Activated naive CD4-positive, alpha-beta T cell treated with anti-CD3 and anti-CD28 coated beads, Interleukin-2, amount 50 U/mL, for 16 hours (primary cell): ENCODE data around the gene RCOR1.
"Not testable (repeated sequence)": the region's sequence is repeated elsewhere in the genome, so short reads cannot be mapped to it uniquely, and the experiment has no call there.

Source experiments
- DNase-seq: peaks from one replicate; pipeline ENCODE4 v3.0.0-alpha.2; 2020

The RCOR1 gene

DNA sequence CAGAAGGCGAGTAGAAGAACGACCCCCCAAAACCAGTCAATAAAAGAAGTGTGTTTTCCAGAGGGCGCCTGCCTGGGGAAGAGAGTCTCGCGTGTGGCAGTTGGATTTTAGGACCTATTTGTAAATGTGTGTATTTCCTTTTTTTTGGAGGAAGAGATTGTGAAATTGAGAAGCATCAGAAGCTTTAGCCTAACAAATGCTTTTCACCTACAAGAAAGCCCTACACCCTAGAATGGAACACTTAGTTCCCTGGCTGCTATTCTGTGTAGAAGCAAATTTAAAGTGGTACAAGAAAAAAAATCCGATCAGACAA is 1.3 kb downstream of the RCOR1 start:
- DNase-seq: no peak

DNA sequence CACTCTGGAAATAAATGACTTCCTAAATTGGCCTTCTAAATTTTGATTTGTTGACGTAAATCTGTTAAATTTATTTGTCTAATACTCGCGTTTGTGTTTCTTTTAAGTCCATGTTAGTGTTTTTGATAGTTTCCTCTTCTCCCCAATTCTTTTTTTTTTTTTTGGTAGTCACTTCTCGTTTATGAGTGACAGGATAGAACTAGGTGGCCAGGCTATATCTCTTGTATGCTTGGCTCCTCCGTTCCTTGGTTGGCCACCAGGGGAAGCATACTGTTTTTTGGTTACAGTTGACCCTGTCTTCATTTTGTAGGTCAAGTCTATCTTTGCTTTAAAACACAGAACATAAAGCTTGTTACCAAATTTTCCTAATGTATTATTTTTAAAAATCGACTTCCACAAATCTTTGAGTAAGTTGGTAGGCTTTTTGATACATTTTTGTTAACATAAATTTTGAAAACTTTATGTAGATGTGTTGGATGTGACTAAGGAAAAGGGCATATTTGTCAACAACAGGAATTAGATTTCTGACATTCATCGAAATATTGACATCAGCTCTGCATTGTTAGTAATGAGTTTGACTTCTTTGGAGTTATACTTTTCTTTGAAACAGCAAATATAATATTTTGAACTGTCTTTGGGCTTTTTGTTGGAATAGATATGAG is 2.2 kb downstream of the RCOR1 start:
- peak; percentile 59 for DNase-seq

DNA sequence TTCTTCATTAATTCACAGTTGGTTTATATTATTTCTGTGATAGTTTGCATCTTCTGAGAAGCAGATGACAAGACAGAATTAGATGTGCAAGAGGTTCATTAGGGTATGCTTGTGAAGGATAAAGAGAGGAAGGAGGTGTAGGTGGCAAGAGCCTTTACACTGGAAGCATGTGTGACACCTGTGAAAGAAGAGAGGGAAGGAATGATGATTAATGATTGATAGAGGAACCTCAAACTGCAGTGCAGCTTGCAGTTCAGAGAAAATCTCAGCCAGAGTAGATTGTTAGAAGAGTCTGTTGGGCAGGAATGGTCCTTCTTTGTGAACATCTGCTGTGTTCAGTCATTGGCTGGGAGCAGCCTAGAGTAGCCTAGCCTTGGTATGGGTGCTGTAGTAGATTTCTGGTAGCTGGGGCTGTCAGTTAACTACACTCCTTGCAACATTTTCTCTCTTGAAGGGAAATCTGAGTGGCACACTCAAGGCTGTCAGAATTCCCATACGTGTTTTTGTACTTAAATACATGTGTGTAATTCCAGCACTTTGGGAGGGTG is 9.0 kb downstream of the RCOR1 start:
- DNase-seq: no peak

DNA sequence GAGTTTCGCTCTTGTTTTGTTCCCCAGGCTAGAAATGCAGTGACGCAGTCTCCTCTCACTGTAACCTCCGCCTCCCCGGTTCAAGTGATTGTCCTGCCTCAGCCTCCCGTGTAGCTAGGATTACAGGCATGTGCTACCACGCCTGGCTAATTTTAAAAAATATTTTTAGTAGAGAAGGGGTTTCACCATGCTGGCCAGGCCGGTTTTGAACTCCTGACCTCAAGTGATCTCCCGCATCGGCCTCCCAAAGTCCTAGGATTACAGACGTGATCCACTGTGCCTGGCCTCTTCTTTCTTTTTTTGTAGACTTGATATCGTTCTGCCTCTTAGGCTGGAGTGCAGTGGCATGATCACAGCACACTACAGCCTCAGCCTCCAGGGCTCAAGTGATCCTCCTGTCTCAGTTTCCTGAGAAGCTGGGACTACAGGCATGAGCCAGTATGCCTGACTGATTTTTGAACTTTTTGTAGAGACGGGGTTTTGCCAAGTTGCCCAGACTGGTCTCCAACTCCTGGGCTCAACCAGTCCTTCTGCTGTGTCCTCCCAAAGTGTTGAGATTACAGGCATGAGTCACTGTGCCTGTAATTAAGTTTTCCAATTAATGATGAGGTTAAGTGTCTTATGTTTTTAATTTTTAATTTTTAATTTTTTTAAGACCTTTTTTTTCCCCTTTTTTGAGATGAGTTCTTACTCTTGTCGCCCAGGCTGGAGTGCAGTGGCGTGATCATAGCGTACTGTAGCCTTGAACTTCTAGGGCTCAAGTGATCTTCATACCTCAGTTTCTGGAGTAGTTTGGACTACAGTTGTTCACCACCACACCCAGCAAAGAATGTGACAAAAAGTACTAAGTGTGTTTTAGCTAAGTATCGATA is 10.2 kb downstream of the RCOR1 start:
- no peak for DNase-seq

DNA sequence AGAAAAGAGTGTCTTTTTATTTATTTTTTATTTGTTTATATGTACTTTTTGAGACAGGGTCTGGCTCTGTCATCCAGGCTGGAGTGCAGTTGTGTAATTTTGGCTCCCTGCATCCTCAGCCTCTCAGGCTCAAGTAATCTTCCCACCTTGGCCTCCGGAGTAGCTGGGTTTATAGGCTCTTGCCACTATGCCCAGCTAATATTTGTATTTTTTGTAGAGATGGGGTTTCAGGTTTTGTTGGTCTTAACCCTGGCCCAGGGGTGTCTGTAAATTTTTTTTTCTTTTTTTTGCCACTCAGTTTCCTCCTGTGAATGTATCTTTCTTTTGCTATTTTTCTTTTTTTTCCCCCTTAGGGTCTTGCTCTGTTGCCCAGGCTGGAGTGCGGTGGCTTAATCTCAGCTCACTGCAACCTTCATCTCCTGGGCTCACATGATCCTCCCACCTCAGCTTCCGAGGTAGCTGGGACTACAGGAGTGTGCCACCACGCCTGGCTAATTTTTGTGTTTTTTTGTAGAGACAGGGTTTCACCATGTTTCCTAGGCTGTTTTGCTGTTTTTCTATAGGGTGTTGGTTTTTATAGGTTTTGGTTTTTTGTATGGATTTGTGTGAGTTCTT is 11.0 kb downstream of the RCOR1 start:
- DNase-seq: no peak

DNA sequence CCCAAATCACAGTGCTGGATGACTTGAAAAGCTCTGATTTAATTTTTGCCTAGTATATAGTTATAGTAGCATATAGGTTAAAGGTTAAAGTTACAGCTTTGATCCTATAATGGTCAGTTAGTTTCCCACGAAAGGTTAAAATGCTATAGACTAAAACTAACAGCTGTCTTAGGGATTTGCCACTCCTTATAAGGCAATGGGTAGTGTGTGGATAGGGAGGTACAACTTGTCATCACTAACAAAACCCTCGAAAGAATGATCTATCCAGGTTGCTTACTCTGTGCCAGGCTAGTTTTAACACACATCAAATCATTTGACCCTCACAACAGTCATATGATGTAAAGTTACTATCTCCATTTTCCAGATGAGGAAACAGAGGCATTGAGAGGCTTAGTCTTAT is 11.7 kb downstream of the RCOR1 start:
- no peak for DNase-seq

DNA sequence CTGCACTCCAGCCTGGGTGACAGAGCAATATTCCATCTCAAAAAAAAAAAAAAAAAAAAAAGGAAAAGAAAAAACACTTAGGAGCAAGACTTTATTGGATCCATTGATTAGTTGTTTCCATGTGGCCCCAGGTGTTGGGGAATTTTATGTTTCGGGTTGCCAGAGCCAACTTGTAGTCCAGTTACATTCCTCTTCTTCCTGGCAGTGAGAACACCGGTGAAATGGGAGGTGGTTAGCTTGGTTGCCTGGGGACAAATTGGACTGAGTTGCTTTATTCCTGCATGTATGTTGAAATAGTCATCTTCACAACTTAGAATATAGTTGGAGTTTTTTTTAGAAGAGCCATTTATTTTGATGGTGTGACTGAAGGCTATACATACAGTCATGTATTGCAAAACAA is 12.6 kb downstream of the RCOR1 start:
- no peak for DNase-seq

DNA sequence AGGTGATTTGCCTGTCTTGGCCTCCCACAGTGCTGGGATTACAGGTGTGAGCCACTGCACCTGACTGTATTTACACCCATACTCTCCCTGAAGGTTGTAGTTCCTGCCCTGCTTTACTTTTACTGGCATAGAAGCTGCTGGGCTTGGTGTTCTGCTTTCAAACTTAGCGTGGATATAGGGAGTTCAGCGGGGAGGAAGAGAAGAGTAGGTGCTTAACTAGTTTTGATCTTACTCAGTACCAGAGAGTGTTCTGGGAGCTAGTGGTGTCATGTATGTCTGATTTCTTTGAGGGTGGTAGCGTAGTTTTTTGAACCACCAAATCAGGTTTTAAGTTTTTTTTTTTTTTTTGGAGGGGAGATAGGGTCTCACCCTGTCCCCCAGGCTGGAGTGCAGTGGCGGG is 13.8 kb downstream of the RCOR1 start:
- no peak for DNase-seq

DNA sequence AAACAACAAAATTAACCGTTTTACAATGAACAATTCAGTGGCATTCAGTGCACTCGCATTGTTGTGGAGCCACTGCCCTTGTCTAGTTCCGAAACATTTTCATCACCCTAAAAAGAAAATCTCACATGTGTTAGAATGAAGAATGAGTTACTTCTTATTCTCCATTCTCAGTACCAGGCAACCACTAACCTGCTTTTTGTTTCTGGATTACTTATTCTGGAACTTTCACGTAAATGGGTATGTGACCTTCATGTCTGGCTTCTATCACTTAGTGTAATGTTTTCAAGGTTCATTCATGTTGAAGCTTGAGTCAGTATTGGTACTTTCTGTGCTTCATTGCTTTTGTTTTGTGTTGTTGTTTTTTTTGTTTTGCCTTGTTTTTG is 15.6 kb downstream of the RCOR1 start:
- no peak for DNase-seq

DNA sequence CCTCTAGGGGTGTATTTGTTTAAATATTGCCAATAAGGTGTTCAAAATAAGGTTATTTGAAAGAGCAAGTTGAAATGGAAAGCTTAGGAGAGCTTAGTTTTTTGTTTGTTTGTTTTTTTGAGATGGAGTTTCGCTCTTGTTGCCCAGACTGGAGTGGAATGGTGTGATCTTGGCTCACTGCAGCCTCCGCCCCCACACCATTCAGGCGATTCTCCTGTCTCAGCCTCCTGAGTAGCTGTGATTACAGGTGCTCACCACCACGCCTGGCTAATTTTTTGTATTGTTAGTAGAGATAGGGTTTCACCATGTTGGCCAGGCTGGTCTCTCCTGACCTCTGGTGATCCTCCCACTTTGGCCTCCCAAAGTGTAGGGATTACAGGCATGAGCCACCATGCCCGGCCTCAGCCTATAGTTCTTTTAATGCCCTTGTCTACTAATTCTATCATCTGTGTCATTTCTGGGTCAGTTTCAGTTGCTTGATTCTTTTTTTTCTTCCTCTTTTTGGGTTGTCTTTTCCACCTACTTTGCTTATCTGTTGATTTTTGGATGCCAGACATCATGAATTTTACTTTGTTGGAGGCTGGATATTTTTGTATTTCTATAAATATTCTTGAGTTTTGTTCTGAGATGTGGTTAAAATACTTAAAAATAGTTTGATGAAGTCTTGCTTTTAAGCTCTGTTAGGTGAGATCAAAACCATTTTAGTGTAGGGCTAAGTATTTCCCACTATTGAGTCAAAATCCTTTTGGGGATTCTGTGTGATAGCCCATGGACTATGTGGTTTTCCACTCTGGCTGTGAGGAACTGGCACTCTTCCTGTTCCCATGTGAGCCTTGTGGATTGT is 18.7 kb downstream of the RCOR1 start:
- no peak for DNase-seq

DNA sequence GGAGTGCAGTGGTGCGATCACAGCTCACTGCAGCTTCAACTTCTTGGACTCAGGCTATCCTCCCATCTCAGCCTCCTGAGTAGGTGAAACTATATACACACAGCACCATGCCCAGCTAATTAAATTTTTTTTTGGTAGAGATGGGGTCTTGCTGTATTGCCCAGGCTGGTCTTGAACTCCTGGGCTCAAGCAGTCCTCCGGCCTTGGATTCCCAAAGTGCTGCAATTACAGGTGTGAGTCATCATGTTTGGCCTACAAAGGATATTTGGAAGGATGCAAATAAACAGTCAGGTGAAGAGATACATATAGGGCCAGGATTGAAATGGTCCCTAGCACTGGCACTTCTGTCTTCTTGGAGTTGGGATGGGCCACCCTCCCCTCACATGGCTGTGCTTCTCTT is 23.9 kb downstream of the RCOR1 start:
- no peak for DNase-seq

DNA sequence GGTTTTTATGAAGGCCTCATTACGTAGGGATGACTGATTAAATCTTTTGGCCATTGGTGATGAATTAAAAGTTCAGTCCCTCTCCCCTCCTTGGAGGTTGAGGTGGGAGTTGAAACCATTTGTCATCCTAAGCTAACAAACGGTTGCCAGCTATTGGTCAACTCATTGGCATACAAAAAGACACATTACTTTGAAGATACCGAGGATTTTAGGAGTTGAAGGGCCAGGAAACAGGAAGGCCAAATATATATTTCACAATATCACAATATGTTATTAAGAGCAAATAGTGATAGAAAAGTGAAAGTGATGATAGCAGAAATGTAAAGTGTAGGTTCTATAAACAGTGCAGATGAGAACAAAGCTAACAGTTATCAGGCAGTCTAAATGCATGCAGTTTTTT is 24.4 kb downstream of the RCOR1 start:
- no peak for DNase-seq

DNA sequence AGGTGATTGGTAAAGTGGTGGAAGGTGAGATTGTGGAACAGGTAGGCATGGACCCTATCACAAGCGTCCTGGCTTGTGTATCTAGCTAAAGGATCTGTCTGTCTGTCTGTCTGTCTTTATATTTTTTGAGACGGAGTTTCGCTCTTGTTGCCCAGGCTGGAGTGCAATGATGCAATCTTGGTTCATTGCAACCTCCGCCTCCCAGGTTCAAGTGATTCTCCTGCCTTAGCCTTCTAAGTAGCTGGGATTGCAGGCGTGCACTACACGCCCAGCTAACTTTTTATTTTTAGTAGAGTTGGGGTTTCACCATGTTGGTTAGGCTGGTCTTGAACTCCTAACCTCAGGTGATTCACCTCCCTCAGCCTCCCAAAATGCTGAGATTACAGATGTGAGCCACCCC is 26.6 kb downstream of the RCOR1 start:
- not testable (repeated sequence) for DNase-seq

DNA sequence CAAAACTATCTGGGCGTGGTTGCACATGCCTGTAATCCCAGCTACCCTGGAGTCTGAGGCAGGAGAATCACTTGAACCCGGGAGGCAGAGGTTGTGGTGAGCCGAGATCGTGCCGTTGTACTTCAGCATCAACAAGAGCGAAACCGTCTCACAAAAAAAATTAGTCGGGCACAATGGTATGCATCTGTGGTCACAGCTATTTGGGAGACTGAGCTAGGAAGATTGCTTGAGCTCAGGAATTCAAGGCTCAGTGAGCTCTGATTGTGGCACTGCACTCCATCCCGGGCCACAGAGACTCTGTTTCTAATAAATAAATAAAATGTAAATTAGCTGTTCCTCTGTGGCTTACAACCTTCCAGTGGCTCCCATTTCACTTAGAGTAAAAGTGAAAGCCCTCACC is 28.0 kb downstream of the RCOR1 start:
- no peak for DNase-seq

DNA sequence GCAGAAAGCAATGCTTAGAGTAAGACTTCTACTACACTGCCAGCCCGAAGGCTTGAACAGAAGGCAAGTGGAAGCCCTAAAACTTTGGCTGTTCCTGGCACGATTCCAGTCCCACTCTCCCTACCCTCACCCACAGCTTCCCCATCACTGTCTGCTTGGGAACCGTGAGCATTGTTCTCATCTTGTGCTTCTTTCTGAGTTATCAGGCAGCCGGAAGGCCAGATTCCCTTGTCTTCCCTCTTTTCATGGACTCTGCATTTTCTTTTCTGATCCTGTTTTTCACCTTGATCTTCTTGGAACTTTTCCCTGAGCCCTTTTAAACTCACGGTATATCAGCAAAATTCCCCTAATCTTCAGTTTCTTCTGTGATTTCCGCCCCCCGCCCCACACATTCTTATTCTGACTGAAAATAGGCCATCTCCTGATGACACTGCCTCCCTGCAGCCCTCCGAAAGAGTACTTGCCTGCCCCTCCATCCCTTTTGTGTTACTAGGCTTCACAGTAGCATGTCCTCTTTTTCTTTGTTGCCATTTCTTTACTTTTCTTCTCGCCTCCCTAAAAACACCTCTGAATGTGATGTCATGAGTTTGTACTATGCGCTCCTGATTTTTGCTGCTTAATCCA is 29.9 kb downstream of the RCOR1 start:
- DNase-seq: no peak

DNA sequence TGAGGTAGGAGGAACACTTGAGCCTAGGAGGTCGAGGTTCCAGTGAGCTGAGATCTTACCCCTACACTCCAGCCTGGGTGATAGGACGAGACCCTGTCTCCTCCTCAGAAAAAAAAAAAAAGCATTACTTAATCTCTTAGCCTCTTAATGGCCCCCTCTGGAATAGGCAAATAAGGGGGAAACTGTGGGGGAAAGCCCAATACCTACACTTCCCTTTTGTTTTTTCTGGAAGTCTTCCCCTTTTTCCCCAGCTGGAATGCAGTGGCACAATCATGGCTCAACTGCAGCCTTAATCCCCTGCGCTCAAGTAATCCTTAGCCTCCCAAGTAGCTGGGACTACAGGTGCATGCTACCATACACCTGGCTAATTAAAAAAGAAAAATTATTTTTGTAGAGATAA is 32.2 kb downstream of the RCOR1 start:
- no peak for DNase-seq

DNA sequence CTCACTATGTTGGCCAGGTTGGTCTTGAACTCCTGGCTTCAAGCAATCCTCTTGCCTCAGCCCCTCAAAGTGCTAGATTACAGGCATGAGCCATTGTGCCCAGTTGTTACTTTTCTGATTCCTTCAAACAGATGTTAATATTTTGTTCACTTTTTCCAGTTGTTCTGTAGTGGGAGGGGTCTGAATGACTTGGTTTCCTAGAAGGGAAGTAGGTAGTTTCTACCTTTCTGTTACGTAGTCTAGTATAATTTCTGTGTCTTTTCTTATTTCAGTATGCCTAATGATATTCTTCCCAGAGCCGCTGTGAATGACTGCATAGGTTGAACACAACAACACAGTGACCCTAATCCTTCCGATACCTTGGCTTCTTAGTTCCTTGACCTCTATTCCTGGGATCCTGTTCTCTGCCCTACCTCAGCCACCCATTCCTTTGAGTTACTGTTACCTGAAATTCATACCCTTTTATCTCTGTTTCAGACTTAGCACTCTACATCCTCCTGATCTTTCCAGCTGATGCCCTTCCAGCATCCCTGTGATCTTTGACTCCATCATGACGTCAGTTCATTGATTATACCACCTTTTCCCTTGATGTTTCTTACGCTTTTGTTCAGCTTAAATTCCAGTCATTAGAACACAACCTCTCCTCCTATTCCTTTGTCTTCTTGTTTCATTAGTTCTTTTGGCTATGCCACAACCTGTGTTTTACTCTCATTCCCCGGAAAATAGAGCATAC is 33.3 kb downstream of the RCOR1 start:
- DNase-seq: no peak

DNA sequence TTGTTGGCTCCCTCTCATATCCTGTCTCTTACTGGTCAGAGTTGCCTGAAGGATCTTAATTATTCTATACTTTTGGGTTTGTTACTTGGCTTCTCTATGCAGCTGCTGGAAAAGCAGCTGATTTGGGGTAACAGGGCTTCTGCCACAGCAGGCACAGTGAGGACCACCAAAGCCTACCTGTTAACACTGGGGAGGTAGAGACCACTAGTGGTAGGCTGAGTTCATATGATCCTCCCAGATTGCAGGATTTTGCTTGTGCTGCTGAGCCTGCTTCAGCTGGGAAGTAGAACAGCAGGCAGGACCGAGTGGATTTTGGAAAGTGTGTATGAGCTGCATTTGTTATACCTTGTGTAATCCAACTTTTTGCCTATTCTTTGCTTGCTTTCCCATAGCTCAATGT is 34.1 kb downstream of the RCOR1 start:
- no peak for DNase-seq

DNA sequence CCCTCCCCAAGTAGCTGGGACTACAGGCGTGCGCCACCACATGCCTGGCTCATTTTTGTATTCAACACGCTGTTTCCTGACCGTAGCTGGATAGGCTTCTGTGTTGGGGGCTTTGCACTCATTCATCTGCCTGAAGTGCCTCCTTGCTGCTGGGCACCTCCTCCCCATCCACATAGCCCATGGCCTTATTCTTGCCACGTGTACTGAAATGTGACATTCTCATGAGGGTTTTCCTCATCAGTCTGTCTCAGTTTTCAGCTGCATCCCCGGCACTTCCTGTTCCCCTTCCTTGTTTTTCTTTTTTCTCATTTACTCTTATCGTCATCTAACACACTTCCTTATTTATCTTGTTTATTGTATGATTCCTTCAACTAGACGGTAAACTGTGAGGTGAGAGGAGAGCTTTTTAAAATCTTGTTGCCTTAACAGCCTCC is 36.6 kb downstream of the RCOR1 start:
- DNase-seq: no peak

DNA sequence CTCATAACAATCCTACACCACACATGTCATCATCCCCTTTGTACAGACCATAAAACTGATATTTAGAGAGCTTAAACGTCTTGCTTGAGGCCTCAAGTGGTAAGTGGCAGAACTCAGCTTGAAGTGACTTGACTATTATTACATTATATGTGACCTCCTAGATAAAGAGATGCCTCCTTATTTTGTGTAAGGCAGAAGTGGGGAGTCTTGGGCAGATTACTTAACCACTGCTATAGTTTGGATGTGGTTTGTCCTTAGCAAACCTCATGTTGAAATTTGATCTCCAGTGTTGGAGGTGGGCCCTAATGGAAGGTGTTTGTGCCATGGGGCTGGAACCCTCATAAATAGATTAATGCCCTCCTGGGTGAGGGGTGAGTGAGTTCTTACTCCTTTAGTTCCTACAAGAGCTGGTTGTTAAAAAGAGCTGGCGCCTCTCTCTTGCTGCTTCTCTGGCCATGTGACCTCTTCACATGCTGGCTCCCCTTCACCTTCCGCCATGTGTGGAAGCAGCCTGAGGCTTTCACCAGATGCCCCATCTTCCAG is 37.4 kb downstream of the RCOR1 start:
- no peak for DNase-seq

DNA sequence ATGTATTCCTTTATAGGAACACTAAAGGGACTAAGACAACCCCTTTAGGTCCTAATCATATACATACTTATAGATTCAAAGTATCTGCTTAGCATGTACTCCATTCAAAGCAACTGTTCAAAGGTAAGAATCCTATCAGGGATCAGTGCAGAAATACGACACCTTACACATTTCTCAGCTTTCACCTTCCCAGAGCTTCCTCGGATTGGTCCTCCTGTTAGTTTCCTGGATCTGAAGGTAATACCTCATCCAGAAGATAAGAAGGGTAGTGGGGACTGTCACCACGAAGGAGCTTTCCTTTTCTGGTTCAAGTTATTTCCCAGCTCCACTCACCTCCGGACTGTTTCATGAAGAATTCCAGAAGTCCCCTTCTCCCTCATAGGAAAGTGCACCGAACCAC is 38.0 kb downstream of the RCOR1 start:
- no peak for DNase-seq

DNA sequence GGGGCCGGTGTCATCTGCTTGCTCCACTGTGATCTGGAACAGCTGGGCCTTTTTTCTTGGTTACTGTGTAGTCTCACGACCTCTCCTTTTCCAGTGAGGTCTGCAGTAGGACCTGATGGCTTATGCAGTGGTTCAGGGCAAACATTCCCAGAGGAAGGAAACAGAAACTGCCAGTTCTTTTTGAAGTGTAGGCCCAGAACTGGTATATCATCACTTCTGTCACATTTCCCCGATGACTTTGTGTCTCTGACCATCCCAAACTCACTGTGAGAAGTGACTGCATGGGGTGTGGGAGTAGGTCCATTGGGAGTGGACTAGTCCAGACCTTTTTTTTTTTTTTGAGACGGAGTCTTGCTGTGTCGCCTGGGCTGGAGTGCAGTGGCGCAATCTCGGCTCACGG is 38.4 kb downstream of the RCOR1 start:
- no peak for DNase-seq
